Thyroid gland (tissue), 4 donors: ENCODE results near the gene DUSP5.

Experiments used
- POLR2A ChIP-seq, 2 donors: fragments of 450-650 bp; IDR thresholded peaks; one replicate each; pipeline ENCODE4 v1.6.1; 2017; ENCODE audit warnings: antibody characterized with exemption in 2 of 2, mild to moderate bottlenecking in 2 of 2, moderate library complexity in 1 of 2
- TF ChIP-seq, protein P1 (sequence below), 6 experiments: fragments of 200-600 bp in 3 of 6; fragments of 450-650 bp in 3 of 6; sonication (generic) in 3 of 6; IDR thresholded peaks; one replicate each; pipeline ENCODE4 v1.5.1; 2016 to 2019; ENCODE audit warnings: antibody characterized with exemption in 6 of 6, mild to moderate bottlenecking in 2 of 6, inconsistent platforms in 1 of 6, moderate library complexity in 1 of 6

DNA sequence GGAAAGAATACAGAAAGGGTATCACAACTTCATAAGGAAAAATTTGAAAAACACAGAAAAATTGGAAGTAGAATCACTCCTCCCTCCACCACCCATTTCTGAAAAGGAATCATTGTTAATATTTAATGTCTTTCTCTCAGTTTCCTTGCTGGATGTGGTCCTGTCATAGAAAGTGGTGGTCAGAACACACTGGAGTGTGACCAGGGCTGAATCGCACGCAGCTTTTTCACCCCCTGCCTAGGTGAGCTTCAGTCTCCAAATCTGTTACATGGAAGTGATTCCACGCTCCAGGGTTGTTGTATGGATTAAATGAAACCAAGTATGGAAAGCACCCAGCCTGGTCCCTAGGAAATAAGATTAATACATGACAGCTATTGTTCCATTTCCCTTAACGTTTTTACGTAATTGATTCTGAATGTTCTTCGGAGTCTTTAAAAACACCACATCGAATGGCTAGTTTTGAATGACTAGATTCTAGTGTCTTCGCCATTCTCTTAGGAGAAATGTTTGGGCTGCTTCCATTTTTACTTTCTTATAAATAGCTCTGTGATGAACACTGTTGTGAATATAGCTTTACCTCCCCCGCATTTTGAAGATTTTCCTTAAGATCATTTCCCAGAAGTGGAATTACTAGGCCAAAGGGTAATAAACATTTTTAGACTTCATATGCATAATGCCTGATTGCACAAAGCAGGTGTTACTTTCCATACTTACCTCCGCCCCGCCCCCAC lies 10.9 kb upstream of the DUSP5 start:
- TF ChIP-seq, protein P1, sequence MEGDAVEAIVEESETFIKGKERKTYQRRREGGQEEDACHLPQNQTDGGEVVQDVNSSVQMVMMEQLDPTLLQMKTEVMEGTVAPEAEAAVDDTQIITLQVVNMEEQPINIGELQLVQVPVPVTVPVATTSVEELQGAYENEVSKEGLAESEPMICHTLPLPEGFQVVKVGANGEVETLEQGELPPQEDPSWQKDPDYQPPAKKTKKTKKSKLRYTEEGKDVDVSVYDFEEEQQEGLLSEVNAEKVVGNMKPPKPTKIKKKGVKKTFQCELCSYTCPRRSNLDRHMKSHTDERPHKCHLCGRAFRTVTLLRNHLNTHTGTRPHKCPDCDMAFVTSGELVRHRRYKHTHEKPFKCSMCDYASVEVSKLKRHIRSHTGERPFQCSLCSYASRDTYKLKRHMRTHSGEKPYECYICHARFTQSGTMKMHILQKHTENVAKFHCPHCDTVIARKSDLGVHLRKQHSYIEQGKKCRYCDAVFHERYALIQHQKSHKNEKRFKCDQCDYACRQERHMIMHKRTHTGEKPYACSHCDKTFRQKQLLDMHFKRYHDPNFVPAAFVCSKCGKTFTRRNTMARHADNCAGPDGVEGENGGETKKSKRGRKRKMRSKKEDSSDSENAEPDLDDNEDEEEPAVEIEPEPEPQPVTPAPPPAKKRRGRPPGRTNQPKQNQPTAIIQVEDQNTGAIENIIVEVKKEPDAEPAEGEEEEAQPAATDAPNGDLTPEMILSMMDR (IDR thresholded peaks at IDR 0.05) = no peak
- TF ChIP-seq POLR2A (IDR thresholded peaks at IDR 0.05) = no peak
